Hematopoietic multipotent progenitor cell (in vitro differentiated cells): ENCODE measurements around the gene TENM4. TPM values are rescaled to one million over a fixed set of nuclear protein-coding genes. Genes with fewer than 3 reads are reported as not detected.

Source experiments
- DNase-seq, 3 donors: peaks; one replicate each; pipeline ENCODE4 v3.0.0-alpha.2; 2011 to 2015; ENCODE audit warnings: low read depth in 2 of 3, low spot score in 2 of 3
- total RNA-seq: library from RNA; depleted of rRNA; stranded (reverse); fragments of >200 nt; gene quantifications from one replicate; pipeline ENCODE4 v1.2.3, GENCODE V29; 2012

Gene TENM4
- total RNA-seq, 1 donor, result under 0.01 TPM

GRCh38 chr11:79261684-79262083 is 179.1 kb downstream of the TENM4 start:
- no peak for DNase-seq

GRCh38 chr11:79259800-79260199 is 181.0 kb downstream of the TENM4 start:
- no peak for DNase-seq

GRCh38 chr11:79258576-79258975 is 182.3 kb downstream of the TENM4 start:
- no peak for DNase-seq

GRCh38 chr11:79255965-79256364 is 184.9 kb downstream of the TENM4 start:
- DNase-seq, result no peak

- no peak for DNase-seq
Observed at GRCh38 chr11:79253280-79253679, 187.6 kb downstream of the TENM4 start.

- no peak for DNase-seq
Observed at GRCh38 chr11:79249295-79249993, 191.4 kb downstream of the TENM4 start.

GRCh38 chr11:79244798-79245197 is 196.0 kb downstream of the TENM4 start:
- no peak for DNase-seq

- no peak for DNase-seq
Observed at GRCh38 chr11:79244241-79244772, 196.5 kb downstream of the TENM4 start.

- no peak for DNase-seq
Observed at GRCh38 chr11:79243422-79244210, 197.2 kb downstream of the TENM4 start.

- no peak for DNase-seq
Observed at GRCh38 chr11:79242616-79243015, 198.2 kb downstream of the TENM4 start.

GRCh38 chr11:79241852-79242241 is 199.0 kb downstream of the TENM4 start:
- no peak for DNase-seq

GRCh38 chr11:79241205-79241851 is 199.5 kb downstream of the TENM4 start:
- DNase-seq, result no peak

GRCh38 chr11:79237703-79238102 is 203.1 kb downstream of the TENM4 start:
- DNase-seq, result no peak

GRCh38 chr11:79237091-79237490 is 203.7 kb downstream of the TENM4 start:
- DNase-seq, result no peak

GRCh38 chr11:79236541-79236971 is 204.3 kb downstream of the TENM4 start:
- DNase-seq, result no peak

GRCh38 chr11:79235696-79236095 is 205.1 kb downstream of the TENM4 start:
- DNase-seq, result no peak

- DNase-seq, result no peak
Observed at GRCh38 chr11:79232346-79232745, 208.5 kb downstream of the TENM4 start.

- no peak for DNase-seq
Observed at GRCh38 chr11:79229047-79229446, 211.8 kb downstream of the TENM4 start.

- no peak for DNase-seq
Observed at GRCh38 chr11:79227767-79228755, 212.8 kb downstream of the TENM4 start.

GRCh38 chr11:79227308-79227707 is 213.5 kb downstream of the TENM4 start:
- DNase-seq, result no peak
